HepG2 (cell line): Measurements from ENCODE around the gene TLR5. TPM values are rescaled to one million over a fixed set of nuclear protein-coding genes. Genes with fewer than 3 reads are reported as not detected.

ENCODE experiments used
- FOSL1 ChIP-seq: sonication (generic); formaldehyde crosslinking; IDR thresholded peaks from 2 replicates; pipeline ENCODE4 v1.9.0; 2021; ENCODE audit warnings: missing genetic modification reagents, borderline replicate concordance
- HNRNPK ChIP-seq: fragments of 200-400 bp; formaldehyde crosslinking; IDR thresholded peaks from 2 replicates; pipeline ENCODE4 v1.6.1; 2018; ENCODE audit warnings: low read length, low read depth, moderate library complexity, mild to moderate bottlenecking; ENCODE audit not compliant: poor library complexity, severe bottlenecking
- KDM4B ChIP-seq: sonication (generic); formaldehyde crosslinking; IDR thresholded peaks from 2 replicates; pipeline ENCODE4 v1.4.0; 2020; ENCODE audit warnings: missing genetic modification reagents
- MATR3 ChIP-seq: sonication (generic); formaldehyde crosslinking; IDR thresholded peaks from 2 replicates; pipeline ENCODE4 v1.4.0; 2020; ENCODE audit warnings: missing genetic modification reagents
- NFKB2 ChIP-seq: sonication (generic); formaldehyde crosslinking; IDR thresholded peaks from 2 replicates; pipeline ENCODE4 v1.4.0; 2020; ENCODE audit warnings: missing genetic modification reagents, borderline replicate concordance
- NONO ChIP-seq, 2 experiments: fragments of 450-650 bp in 1 of 2; sonication (generic) in 1 of 2; formaldehyde crosslinking in 1 of 2; IDR thresholded peaks in 1 of 2; conservative IDR thresholded peaks in 1 of 2; 2 replicates each; pipeline versions ENCODE4 v1.6.1 to v1.8.0; 2017 to 2022; ENCODE audit warnings: mild to moderate bottlenecking in 1 of 2, missing genetic modification reagents in 1 of 2, moderate library complexity in 1 of 2
- NR2F1 ChIP-seq, 2 experiments: fragments of 450-650 bp in 1 of 2; formaldehyde crosslinking in 1 of 2; IDR thresholded peaks; 2 replicates each; pipeline versions ENCODE4 v1.5.0 to v1.6.1; 2016 to 2020; ENCODE audit warnings: mild to moderate bottlenecking in 1 of 2, missing compliant biosample characterization in 1 of 2, missing genetic modification reagents in 1 of 2, moderate library complexity in 1 of 2
- POLR2AphosphoS2 ChIP-seq: IDR thresholded peaks from 2 replicates; pipeline ENCODE4 v1.6.1; 2011; ENCODE audit warnings: low read depth, low read length, improper control_type of control experiment
- PPARG ChIP-seq: conservative IDR thresholded peaks from 2 replicates; pipeline ENCODE4 v1.6.1; 2016; ENCODE audit warnings: missing biosample characterization, missing genetic modification reagents
- RAD21 ChIP-seq: fragments of 450-650 bp; formaldehyde crosslinking; IDR thresholded peaks from 2 replicates; pipeline ENCODE4 v1.5.0; 2020; ENCODE audit warnings: mild to moderate bottlenecking
- RXRA ChIP-seq: sonication (generic); formaldehyde crosslinking; IDR thresholded peaks from 2 replicates; pipeline ENCODE4 v1.5.1; 2020; ENCODE audit warnings: missing genetic modification reagents
- SALL2 ChIP-seq: sonication (generic); formaldehyde crosslinking; IDR thresholded peaks from 2 replicates; pipeline ENCODE4 v1.8.1; 2023; ENCODE audit warnings: mild to moderate bottlenecking, missing genetic modification reagents, inconsistent platforms
- SAP130 ChIP-seq: IDR thresholded peaks from 2 replicates; pipeline ENCODE4 v1.6.1; 2016; ENCODE audit warnings: low read depth
- SNRNP70 ChIP-seq: fragments of 200-400 bp; formaldehyde crosslinking; IDR thresholded peaks from 2 replicates; pipeline ENCODE4 v1.6.1; 2017; ENCODE audit warnings: mild to moderate bottlenecking, low read depth, low read length, moderate library complexity
- ZBTB21 ChIP-seq: sonication (generic); formaldehyde crosslinking; IDR thresholded peaks from 2 replicates; pipeline ENCODE4 v1.4.0; 2020; ENCODE audit warnings: missing genetic modification reagents
- ZMYM2 ChIP-seq: sonication (generic); formaldehyde crosslinking; IDR thresholded peaks from 2 replicates; pipeline ENCODE4 v1.8.0; 2022; ENCODE audit warnings: mild to moderate bottlenecking, missing genetic modification reagents
- ZNF577 ChIP-seq: sonication (generic); formaldehyde crosslinking; IDR thresholded peaks from 2 replicates; pipeline ENCODE4 v1.4.0; 2020; ENCODE audit warnings: mild to moderate bottlenecking, low read depth, missing genetic modification reagents, borderline replicate concordance
- ZNF589 ChIP-seq: sonication (generic); formaldehyde crosslinking; conservative IDR thresholded peaks from 2 replicates; pipeline ENCODE4 v1.8.0; 2022; ENCODE audit warnings: mild to moderate bottlenecking, moderate library complexity, missing genetic modification reagents
- polyA plus RNA-seq, 8 experiments: library from polyadenylated mRNA; depleted of rRNA in 3 of 8; stranded (reverse) in 7 of 8; unstranded in 1 of 8; fragments of >200 nt; fragmentation: Illumina TruSeq in 4 of 8; extraction: Trizol in 4 of 8; gene quantifications; 2 replicates each; pipeline versions ENCODE4 v1.2.1 to v1.2.3, GENCODE V29; 2011 to 2016; ENCODE audit warnings: low read depth in 4 of 8, missing spikeins in 1 of 8, mixed read lengths in 1 of 8; ENCODE audit not compliant: insufficient read depth in 1 of 8
- total RNA-seq, 5 experiments: library from RNA; depleted of rRNA; stranded (reverse); fragments of >200 nt; fragmentation: Illumina TruSeq; extraction: Trizol; gene quantifications; 2 replicates each; pipeline ENCODE4 v1.2.3, GENCODE V29; 2016; ENCODE audit warnings: low read depth in 1 of 5
- TF ChIP-seq, protein P1 (sequence below): IDR thresholded peaks from 2 replicates; pipeline ENCODE4 v1.4.0; 2020; ENCODE audit warnings: mild to moderate bottlenecking, missing genetic modification reagents
- TF ChIP-seq, protein P2 (sequence below): fragments of 450-650 bp; IDR thresholded peaks from 2 replicates; pipeline ENCODE4 v1.6.1; 2017
- TF ChIP-seq, protein P3 (sequence below): IDR thresholded peaks from 2 replicates; pipeline ENCODE4 v1.6.1; 2016
- TF ChIP-seq, protein P4 (sequence below), 2 experiments: sonication (generic) in 1 of 2; formaldehyde crosslinking in 1 of 2; IDR thresholded peaks; 2 replicates each; pipeline versions ENCODE4 v1.4.0 to v1.6.1; 2018 to 2020; ENCODE audit warnings: missing genetic modification reagents in 2 of 2, borderline replicate concordance in 1 of 2, low read depth in 1 of 2, mild to moderate bottlenecking in 1 of 2, missing biosample characterization in 1 of 2

The TLR5 gene
- total and polyA plus RNA-seq, 2 of the 13 experiments (the other 11 are each of a cell fraction or from before 2014, with no cell fraction given): not detected

DNA sequence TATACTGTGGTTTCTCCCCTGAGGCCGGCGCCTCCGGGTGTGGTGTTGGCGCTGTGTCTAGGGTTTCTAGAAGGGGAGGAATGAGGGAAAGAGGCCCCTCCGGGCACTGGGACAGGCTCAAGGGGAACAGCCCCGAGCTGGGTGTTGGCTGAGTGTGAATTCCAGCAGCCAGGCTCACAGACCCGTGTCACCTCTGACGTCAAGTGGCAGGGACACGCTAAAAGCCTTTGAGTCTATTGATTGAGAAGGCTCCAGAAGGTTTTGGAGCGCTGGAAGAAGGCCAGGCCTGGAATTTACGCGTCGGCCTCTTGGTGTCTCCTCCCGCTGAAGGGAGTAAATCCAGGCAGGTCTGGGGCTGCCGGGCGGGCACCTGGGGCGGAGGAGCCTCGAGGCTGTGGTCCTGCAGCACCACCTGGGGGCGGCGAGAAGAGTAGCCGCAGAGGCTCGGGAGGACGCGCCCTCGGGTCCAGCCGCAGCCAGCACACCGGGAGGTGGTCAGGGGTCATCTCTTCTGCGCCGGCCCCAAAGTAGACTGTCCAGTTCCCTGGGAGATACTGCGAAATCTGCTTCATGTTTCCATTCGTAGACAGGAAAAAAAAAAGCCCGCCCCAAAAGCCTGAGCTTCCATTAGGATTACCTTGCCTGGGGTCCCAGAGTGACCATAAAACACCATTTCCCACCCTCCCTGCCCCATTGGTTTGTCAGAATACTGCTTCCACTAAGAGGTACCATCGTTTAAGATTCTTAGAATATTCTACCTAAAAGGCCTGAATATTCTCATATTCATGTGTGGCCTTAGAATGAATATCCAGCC is 61.7 kb downstream of the TLR5 start (continued):
- TF ChIP-seq, protein P1, sequence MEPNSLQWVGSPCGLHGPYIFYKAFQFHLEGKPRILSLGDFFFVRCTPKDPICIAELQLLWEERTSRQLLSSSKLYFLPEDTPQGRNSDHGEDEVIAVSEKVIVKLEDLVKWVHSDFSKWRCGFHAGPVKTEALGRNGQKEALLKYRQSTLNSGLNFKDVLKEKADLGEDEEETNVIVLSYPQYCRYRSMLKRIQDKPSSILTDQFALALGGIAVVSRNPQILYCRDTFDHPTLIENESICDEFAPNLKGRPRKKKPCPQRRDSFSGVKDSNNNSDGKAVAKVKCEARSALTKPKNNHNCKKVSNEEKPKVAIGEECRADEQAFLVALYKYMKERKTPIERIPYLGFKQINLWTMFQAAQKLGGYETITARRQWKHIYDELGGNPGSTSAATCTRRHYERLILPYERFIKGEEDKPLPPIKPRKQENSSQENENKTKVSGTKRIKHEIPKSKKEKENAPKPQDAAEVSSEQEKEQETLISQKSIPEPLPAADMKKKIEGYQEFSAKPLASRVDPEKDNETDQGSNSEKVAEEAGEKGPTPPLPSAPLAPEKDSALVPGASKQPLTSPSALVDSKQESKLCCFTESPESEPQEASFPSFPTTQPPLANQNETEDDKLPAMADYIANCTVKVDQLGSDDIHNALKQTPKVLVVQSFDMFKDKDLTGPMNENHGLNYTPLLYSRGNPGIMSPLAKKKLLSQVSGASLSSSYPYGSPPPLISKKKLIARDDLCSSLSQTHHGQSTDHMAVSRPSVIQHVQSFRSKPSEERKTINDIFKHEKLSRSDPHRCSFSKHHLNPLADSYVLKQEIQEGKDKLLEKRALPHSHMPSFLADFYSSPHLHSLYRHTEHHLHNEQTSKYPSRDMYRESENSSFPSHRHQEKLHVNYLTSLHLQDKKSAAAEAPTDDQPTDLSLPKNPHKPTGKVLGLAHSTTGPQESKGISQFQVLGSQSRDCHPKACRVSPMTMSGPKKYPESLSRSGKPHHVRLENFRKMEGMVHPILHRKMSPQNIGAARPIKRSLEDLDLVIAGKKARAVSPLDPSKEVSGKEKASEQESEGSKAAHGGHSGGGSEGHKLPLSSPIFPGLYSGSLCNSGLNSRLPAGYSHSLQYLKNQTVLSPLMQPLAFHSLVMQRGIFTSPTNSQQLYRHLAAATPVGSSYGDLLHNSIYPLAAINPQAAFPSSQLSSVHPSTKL (CRISPR knock-in tag): peak; percentile 62
- no peak for TF ChIP-seq HNRNPK
- TF ChIP-seq SAP130 (CRISPR knock-in tag): peak; percentile 39; the same call in 1 of the 2 replicates
- peak; percentile 99 for TF ChIP-seq RAD21 (CRISPR knock-in tag)
- no peak for TF ChIP-seq FOSL1 (CRISPR knock-in tag)
- TF ChIP-seq SNRNP70: no peak
- no peak for TF ChIP-seq NR2F1 (CRISPR knock-in tag; IDR thresholded peaks at IDR 0.05)
- TF ChIP-seq PPARG (CRISPR knock-in tag): no peak; the same call in 1 of the 2 replicates
- TF ChIP-seq ZMYM2 (CRISPR knock-in tag): no peak
- TF ChIP-seq, protein P2, sequence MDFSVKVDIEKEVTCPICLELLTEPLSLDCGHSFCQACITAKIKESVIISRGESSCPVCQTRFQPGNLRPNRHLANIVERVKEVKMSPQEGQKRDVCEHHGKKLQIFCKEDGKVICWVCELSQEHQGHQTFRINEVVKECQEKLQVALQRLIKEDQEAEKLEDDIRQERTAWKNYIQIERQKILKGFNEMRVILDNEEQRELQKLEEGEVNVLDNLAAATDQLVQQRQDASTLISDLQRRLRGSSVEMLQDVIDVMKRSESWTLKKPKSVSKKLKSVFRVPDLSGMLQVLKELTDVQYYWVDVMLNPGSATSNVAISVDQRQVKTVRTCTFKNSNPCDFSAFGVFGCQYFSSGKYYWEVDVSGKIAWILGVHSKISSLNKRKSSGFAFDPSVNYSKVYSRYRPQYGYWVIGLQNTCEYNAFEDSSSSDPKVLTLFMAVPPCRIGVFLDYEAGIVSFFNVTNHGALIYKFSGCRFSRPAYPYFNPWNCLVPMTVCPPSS: no peak
- TF ChIP-seq NONO (IDR thresholded peaks at IDR 0.05): no peak
- no peak for TF ChIP-seq NONO (CRISPR knock-in tag; conservative IDR thresholded peaks at IDR 0.05)
- TF ChIP-seq, protein P3, sequence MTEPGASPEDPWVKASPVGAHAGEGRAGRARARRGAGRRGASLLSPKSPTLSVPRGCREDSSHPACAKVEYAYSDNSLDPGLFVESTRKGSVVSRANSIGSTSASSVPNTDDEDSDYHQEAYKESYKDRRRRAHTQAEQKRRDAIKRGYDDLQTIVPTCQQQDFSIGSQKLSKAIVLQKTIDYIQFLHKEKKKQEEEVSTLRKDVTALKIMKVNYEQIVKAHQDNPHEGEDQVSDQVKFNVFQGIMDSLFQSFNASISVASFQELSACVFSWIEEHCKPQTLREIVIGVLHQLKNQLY: no peak
- TF ChIP-seq ZNF577: no peak
- TF ChIP-seq ZNF589 (CRISPR knock-in tag): no peak
- TF ChIP-seq, protein P4, sequence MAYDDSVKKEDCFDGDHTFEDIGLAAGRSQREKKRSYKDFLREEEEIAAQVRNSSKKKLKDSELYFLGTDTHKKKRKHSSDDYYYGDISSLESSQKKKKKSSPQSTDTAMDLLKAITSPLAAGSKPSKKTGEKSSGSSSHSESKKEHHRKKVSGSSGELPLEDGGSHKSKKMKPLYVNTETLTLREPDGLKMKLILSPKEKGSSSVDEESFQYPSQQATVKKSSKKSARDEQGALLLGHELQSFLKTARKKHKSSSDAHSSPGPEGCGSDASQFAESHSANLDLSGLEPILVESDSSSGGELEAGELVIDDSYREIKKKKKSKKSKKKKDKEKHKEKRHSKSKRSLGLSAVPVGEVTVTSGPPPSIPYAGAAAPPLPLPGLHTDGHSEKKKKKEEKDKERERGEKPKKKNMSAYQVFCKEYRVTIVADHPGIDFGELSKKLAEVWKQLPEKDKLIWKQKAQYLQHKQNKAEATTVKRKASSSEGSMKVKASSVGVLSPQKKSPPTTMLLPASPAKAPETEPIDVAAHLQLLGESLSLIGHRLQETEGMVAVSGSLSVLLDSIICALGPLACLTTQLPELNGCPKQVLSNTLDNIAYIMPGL (CRISPR knock-in tag; IDR thresholded peaks at IDR 0.05; ENCODE audit: borderline replicate concordance in 1 of 2, low read depth in 1 of 2): peak; percentile 68 to 75; a peak in 2 of 4 replicates
- TF ChIP-seq ZBTB21 (CRISPR knock-in tag): peak; percentile 60
- 0 out of 2 replicates have a peak, but pooled peaks have one; percentile 38 for TF ChIP-seq SALL2 (CRISPR knock-in tag)
- no peak for TF ChIP-seq POLR2AphosphoS2
- TF ChIP-seq MATR3: no peak
- peak; percentile 54; the same call in 1 of the 2 replicates for TF ChIP-seq NFKB2 (CRISPR knock-in tag)
- no peak for TF ChIP-seq KDM4B (CRISPR knock-in tag)
- peak; percentile 53 for TF ChIP-seq RXRA (CRISPR knock-in tag)
